Measurements from ENCODE around the gene STRN. TPM values are rescaled to one million over a fixed set of nuclear protein-coding genes. Genes with fewer than 3 reads are reported as not detected.

STRN gene
- total and polyA plus RNA-seq, 9 of the 15 experiments (the other 6 are each of a cell fraction or from before 2014, with no cell fraction given) = 1.3 to 31.2 (median 20.0) TPM

- TF ChIP-seq ZNF407 (IDR thresholded peaks at IDR 0.05; ENCODE audit: low read depth) (no peak), CBFA2T3 (IDR thresholded peaks at IDR 0.05) (no peak), ZHX1 (conservative IDR thresholded peaks at IDR 0.05; ENCODE audit: low read length) (no peak), KDM1A (IDR thresholded peaks at IDR 0.05) (no peak), ETS1 (conservative IDR thresholded peaks at IDR 0.05; ENCODE audit: control insufficient read depth, low read depth, low read length) (no peak), NEUROD1 (IDR thresholded peaks at IDR 0.05; ENCODE audit: borderline replicate concordance, low read depth, low read length, partially characterized antibody) (no peak), THRAP3 (IDR thresholded peaks at IDR 0.05; ENCODE audit: borderline replicate concordance) (no peak), LARP7 (IDR thresholded peaks at IDR 0.05) (no peak), ZNF76 (CRISPR knock-in tag; IDR thresholded peaks at IDR 0.05; ENCODE audit: borderline replicate concordance) (no peak)
- TF ChIP-seq, protein P1, sequence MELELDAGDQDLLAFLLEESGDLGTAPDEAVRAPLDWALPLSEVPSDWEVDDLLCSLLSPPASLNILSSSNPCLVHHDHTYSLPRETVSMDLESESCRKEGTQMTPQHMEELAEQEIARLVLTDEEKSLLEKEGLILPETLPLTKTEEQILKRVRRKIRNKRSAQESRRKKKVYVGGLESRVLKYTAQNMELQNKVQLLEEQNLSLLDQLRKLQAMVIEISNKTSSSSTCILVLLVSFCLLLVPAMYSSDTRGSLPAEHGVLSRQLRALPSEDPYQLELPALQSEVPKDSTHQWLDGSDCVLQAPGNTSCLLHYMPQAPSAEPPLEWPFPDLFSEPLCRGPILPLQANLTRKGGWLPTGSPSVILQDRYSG (tag; conservative IDR thresholded peaks at IDR 0.05; ENCODE audit: low read depth) = no peak
- TF ChIP-seq, protein P2, sequence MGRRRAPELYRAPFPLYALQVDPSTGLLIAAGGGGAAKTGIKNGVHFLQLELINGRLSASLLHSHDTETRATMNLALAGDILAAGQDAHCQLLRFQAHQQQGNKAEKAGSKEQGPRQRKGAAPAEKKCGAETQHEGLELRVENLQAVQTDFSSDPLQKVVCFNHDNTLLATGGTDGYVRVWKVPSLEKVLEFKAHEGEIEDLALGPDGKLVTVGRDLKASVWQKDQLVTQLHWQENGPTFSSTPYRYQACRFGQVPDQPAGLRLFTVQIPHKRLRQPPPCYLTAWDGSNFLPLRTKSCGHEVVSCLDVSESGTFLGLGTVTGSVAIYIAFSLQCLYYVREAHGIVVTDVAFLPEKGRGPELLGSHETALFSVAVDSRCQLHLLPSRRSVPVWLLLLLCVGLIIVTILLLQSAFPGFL (CRISPR knock-in tag; IDR thresholded peaks at IDR 0.05) = no peak
Observed at GRCh38 chr2:36993841-36994620, 27.7 kb upstream of the STRN start (continued).

Data from K562 (cell line).